Fibroblast of mammary gland (primary cell): ENCODE measurements around the gene BCL6B.

Experiments used
- DNase-seq: peaks from one replicate; pipeline ENCODE4 v3.0.0-alpha.2; 2010; ENCODE audit warnings: low read depth
- H3K4me3 ChIP-seq: 2 replicates; pipeline ENCODE4 v1.5.1; 2011; ENCODE audit warnings: low read depth, mild to moderate bottlenecking, low read length, moderate library complexity; ENCODE audit not compliant: control insufficient read depth
- TF ChIP-seq, protein P1 (sequence below): conservative IDR thresholded peaks from 2 replicates; pipeline ENCODE4 v1.5.1; 2011; ENCODE audit warnings: low read depth, low read length, inconsistent platforms; ENCODE audit not compliant: control insufficient read depth, insufficient read depth

BCL6B gene

DNA sequence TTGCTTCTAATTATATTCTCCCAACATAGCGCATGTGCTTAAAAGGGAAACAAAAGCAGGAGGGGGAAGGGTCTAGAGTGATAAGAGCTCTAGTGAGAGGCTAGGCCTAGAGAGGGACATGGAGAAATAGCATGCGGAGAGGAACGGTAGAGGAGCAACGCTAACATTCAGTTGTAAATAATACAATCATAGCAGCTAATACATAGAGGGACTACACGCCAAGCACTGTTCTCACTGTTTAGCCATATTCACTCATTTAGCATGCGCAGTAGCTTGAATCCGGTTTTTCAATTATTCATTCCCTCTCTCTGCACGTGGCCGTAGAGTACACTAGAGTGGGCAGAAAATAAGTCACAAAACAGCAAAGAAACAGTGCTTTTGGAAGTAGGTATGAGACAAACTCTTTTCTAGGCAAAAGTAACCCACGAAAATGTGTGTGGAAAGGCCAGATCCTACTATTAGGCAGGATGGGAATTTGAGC, 28.7 kb upstream of the BCL6B start:
- no peak overlapping the region for H3K4me3 ChIP-seq
- no peak for DNase-seq
- TF ChIP-seq, protein P1, sequence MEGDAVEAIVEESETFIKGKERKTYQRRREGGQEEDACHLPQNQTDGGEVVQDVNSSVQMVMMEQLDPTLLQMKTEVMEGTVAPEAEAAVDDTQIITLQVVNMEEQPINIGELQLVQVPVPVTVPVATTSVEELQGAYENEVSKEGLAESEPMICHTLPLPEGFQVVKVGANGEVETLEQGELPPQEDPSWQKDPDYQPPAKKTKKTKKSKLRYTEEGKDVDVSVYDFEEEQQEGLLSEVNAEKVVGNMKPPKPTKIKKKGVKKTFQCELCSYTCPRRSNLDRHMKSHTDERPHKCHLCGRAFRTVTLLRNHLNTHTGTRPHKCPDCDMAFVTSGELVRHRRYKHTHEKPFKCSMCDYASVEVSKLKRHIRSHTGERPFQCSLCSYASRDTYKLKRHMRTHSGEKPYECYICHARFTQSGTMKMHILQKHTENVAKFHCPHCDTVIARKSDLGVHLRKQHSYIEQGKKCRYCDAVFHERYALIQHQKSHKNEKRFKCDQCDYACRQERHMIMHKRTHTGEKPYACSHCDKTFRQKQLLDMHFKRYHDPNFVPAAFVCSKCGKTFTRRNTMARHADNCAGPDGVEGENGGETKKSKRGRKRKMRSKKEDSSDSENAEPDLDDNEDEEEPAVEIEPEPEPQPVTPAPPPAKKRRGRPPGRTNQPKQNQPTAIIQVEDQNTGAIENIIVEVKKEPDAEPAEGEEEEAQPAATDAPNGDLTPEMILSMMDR = no peak

DNA sequence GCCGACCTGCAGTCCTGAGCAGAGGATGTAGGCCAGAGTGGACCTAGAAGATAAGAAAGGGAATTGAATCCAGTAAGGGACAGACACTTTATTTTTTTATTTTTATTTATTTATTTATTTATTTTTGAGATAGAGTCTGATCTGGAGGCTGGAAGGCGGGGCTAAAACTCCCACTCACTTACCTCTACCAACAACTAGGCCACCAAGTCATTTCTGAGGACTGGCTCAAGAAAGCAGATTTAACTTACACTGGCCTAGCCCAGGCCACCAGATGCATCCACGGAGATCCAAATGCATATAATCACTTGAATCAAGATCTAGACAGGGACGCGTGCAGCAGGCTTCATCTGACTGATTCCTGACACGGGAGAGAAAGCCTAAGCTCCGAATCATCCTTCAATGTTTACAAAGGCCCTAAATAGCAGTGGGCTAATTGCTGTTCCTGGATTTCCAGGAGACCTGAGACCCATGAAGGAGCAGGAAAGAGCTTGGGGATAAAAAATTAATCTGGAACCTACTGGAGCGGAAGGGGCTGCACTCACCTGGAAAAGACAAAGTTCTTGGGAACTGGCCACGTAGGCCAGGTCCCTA, 28.1 kb upstream of the BCL6B start:
- no peak overlapping the region for H3K4me3 ChIP-seq
- no peak for DNase-seq
- TF ChIP-seq, protein P1 = no peak

DNA sequence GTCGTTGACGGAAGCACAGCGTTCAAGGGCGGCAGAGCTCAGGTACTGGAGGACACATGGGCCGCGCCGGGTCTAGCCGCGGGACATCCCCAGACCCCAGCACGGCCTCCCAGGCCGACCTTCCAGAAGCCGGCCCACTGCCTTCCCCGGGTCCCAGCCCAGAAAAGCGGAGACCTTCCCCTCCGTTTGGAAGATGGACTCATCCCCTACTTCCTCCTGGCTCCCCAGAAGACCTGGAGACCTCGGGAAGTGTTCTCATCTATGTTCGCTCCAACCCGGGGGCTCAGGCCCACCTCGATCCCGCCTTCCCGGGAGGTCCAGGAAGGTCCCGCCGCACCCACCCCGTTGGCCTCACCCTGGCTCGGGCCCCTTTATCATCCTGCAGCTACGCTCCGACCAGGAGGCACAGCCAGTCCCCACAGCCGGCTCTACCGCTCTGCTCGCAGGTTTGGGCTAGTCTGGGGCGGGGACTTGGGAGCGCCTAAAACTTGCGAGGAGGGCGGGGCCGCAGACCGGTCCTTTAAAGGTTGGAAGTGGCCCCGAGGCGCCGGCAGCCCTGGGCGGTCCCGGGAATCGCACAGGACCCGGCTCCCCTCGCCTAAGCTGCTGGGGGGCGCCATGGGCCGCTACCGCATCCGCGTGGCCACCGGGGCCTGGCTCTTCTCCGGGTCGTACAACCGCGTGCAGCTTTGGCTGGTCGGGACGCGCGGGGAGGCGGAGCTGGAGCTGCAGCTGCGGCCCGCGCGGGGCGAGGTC, 27.2 kb upstream of the BCL6B start, which contains the start of gene ALOX12:
TSS of gene ALOX12 (plus strand) at position 550 of the 756 bp plus-strand sequence. CDS start at position 619, 69 bp downstream.
- no peak for DNase-seq
- H3K4me3 ChIP-seq = peak within 1 kb of the TSS; percentile 16
- TF ChIP-seq, protein P1 = no peak

DNA sequence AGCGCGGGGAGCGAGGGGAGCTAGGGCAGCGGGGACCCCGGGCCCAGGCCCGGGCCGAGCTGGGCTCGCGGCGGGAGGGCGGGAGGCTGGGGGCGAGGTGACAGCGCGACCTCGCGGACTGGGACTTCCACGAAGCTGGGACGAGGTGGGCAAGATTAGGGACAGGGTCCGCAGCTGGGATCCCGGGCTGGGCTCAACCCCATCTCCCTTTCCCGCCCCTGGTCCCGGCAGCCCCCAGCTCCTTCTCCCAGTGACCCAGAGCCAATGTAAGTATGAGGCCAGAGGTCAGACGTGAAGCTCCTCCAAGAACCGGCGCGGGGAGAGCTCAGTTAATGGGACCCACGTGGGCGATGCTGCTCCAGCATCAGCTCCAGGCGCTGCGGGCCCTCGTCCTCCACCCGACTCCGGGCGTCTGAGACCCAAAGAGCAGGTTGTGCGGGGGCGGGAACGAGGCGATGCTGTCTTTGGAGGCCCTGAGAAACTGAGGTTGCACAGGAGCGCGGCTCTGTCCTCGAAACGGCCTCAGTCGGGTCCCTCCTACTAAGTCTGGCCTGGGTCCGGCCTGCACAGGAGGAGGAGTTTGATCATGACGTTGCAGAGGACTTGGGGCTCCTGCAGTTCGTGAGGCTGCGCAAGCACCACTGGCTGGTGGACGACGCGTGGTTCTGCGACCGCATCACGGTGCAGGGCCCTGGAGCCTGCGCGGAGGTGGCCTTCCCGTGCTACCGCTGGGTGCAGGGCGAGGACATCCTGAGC, 26.4 kb upstream of the BCL6B start:
- TF ChIP-seq, protein P1 = no peak
- H3K4me3 ChIP-seq = no peak overlapping the region
- no peak for DNase-seq

DNA sequence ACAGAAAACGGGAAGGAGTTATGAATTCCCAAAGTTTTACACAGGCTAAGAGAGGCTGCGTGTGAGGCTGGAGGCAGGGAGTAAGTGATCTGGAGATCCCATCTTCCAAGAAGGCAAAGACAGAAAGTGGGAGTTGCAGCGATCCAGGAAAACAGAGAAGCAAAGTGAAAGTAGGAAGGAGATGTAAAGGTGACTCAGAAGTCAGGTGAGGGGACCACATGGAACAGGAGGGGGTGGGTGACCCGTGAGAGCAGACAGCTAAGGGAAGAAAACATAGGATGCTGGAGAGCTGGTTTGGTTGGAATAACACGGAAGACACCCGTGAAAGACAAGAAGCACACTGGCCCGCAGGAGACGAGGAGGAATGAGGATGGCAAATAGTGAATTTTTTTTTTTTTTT, 25.7 kb upstream of the BCL6B start:
- no peak overlapping the region for H3K4me3 ChIP-seq
- TF ChIP-seq, protein P1 = no peak
- no peak for DNase-seq

DNA sequence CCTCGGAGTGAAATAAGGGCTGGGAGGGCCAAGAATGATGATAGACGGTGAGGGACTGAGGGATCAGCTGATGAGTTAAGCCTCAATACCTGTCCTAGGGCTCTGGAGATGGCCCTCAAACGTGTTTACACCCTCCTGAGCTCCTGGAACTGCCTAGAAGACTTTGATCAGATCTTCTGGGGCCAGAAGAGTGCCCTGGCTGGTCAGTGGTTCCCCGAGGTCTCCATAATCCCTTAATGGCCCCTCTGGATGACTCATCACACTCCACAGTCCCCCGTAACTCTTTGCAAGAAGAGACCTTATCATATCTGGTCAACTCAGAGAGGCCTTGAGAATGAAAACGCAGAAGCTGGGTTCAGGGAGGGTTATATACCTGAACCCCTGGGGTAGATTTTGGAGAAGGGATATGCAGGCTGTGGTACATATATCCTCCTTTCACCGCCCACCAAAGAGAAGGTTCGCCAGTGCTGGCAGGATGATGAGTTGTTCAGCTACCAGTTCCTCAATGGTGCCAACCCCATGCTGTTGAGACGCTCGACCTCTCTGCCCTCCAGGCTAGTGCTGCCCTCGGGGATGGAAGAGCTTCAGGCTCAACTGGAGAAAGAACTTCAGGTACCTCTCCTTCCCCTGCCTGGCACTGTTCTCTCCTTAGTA, 23.9 kb upstream of the BCL6B start:
- H3K4me3 ChIP-seq = no peak overlapping the region
- no peak for DNase-seq
- TF ChIP-seq, protein P1 = no peak
